GM23248 (cell line): ENCODE results near the gene NOL6.

Experiments used
- EZH2 ChIP-seq: fragments of 200-600 bp; sonication (generic); IDR thresholded peaks from 2 replicates; pipeline ENCODE4 v1.6.1; 2018; ENCODE audit warnings: antibody characterized with exemption, mild to moderate bottlenecking; ENCODE audit not compliant: insufficient read depth, poor library complexity, severe bottlenecking
- EZH2phosphoT487 ChIP-seq: fragments of 200-600 bp; sonication (generic); IDR thresholded peaks from 2 replicates; pipeline ENCODE4 v1.6.1; 2018; ENCODE audit warnings: antibody characterized with exemption, moderate library complexity, mild to moderate bottlenecking, low read depth; ENCODE audit not compliant: insufficient read depth

DNA sequence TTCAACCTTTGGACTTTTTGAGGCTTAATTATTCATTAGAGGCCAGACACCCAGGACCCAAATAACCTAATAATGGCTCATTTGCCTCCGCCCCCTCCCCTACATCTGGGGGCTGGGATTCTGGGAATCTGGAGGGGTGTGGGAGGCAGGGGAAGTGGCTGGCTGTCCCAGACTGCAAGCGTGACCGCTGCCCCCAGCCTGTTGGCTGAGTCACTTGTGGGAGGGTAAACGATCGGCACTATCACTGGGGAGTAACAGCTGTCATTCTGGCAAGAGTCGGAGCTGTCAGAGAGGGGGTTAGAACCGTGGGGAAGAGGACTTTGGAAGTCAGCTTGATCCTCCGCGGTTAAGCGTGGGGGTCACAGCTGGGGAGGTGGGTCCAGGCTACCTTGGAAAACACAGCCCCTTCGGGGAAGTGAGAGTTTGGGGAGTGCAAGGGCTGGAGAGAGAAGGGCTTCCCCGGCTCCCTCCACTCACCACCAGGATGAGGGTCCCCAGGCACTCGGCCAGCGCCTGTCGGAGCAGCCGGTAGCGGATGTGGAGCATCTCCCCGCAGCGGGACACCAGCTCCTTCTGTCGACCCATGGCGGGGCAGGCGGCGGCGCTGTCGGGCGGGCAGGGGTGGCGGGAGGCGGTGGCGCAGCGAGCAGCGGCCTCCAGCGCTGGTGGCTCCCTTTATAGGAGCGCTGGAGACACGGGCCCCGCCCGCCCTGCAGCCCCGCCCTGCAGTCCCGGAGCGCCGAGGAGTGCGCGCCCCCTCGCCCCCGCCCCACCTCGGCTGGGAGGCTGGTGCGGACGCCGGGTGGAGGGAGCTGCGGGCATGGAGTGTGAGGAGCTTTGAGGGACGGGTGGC, 26.6 kb downstream of the NOL6 start, which contains the start of gene AQP3:
- TF ChIP-seq EZH2 (no peak), EZH2phosphoT487 (no peak)
